Activated CD4-positive, alpha-beta T cell treated with anti-CD3 and anti-CD28 coated beads for 48 hours (primary cell): ENCODE measurements around the gene PARD6G.

Experiments used
- DNase-seq: peaks from one replicate; pipeline ENCODE4 v3.0.0-alpha.2; 2020

PARD6G gene

DNA sequence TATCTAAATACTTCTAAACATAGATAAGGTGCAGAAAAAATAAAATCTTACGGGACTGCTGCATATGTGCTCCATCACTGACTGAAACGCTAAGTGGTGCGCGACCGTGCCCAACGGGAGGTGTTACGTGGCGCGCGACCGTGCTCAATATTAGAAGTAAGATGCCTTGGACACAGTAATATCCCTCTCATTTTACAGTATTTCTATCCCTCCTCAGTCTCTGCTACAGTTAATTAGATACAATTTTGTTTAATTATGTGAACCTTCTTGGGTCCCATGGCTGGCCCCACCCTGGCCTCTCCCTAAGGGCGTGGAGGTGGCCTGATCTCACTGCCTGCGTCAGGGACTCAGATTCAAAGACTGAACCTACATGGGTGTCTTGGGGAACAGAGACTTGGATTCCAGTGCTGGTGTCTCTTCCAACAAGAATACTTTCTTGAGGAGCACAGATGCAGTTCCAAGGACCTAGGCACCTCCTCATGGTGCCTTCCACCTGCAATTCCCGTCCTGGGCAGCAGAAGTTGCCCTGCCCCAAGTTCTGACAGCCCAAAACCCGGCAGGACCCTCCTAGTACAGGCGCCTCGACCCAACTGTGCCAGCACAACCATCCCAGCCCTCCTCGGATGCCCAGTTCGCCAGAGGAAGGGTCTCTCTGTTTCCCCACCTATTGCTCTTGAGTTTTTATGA lies 59.2 kb downstream of the PARD6G start:
- DNase-seq = no peak

DNA sequence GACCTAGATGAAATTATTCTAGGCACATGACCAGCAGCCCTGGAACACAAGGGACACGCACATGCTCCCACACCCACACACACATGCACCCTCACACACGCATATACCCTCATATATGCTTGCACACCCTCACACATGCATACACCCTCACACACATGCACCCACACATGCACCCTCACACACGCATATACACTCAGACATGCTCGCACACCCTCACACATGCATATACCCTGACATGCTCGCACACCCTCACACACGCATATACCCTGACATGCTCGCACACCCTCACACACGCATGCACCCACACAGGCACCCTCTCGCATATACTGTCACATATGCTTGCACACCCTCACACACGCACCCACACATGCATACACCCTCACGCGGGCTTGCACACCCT lies 61.8 kb downstream of the PARD6G start:
- DNase-seq = no peak

DNA sequence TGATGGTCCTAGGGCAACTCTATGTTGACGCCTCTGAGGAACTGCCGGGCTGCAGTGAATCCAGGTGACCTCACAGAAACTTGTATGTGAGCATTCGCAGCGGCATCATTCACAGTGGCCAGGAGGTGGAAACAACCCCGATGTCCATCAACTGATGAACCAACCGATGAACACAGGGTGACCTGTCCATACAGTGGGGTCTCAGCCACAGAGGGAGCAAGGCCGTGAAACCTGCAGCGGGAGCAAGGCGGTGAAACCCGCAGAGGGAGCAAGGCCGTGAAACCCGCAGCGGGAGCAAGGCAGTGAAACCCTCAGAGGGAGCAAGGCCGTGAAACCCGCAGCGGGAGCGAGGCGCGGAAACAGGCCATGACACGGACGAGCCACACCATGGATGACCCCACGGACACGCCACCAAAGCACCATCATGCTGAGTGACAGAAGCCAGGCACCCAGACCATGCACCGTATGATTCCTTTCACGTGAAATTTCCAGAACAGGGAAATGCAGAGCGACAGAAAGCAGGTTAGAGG lies 63.0 kb downstream of the PARD6G start:
- DNase-seq = no peak

GRCh38 chr18:80183273-80184050 lies 63.9 kb downstream of the PARD6G start:
- no peak for DNase-seq

- DNase-seq = no peak
These were observed 64.5 kb downstream of the PARD6G start for GRCh38 chr18:80182855-80183254.

GRCh38 chr18:80181642-80182461 lies 65.5 kb downstream of the PARD6G start:
- DNase-seq = no peak

GRCh38 chr18:80180778-80181564 lies 66.3 kb downstream of the PARD6G start:
- no peak for DNase-seq

- no peak for DNase-seq
These were observed 67.3 kb downstream of the PARD6G start for GRCh38 chr18:80179857-80180558.

DNA sequence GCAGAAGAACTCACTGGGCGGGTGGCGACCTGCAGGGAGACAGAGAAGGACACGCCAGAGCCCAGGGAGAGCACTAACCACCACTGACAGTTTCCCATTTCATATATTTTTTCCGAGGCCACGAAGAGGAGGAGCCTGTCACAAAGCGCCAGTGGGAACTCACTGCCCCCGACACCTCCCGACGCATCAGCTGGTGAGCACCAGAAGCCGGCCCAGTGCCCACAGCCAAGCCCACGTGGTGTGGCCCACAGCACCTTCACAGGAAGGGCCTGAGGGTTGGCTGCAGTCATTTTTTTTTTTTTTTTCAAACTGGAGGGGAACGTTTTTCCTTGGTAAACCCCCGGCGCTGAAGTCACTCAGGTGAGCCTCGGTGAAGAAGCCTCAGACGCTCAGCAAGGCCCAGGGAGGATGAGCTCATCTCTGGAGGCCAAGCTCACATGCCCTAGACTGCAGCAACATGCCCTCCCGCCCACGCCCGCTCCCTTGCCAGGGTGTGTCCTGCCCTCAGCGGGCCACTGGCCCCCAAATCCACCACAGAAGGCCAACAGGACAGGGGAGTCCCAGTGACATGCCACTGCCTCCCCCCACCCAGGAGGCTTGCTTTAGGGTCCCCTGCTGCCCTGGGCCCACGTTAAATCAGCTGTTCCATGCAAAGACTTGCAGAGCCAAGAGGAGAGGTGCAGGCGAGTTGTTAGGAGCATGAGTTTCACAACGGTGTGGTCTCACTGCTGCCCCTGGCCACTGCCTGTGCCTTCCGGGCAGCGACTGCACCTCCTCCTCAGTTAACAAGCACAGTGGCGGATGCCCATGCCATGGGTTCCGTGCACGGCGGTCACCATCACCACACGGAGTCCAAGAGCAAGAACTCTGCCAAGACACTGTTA lies 68.1 kb downstream of the PARD6G start:
- DNase-seq = no peak

DNA sequence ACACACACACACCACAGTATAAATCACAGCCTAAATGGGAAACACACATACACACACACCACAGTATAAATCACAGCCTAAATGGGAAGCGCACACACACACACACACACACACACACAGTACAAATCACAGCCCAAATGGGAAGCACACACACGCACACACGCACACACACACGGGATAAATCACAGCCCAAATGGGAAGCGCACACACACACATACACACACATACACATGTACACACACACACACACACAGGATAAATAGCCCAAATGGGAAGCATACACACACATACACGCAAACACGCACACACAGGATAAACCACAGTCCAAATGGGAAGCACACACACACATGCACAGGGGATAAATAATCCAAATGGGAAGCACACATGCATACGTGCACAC lies 70.2 kb downstream of the PARD6G start:
- no peak for DNase-seq

- no peak for DNase-seq
These were observed 70.8 kb downstream of the PARD6G start for GRCh38 chr18:80176334-80177073.

DNA sequence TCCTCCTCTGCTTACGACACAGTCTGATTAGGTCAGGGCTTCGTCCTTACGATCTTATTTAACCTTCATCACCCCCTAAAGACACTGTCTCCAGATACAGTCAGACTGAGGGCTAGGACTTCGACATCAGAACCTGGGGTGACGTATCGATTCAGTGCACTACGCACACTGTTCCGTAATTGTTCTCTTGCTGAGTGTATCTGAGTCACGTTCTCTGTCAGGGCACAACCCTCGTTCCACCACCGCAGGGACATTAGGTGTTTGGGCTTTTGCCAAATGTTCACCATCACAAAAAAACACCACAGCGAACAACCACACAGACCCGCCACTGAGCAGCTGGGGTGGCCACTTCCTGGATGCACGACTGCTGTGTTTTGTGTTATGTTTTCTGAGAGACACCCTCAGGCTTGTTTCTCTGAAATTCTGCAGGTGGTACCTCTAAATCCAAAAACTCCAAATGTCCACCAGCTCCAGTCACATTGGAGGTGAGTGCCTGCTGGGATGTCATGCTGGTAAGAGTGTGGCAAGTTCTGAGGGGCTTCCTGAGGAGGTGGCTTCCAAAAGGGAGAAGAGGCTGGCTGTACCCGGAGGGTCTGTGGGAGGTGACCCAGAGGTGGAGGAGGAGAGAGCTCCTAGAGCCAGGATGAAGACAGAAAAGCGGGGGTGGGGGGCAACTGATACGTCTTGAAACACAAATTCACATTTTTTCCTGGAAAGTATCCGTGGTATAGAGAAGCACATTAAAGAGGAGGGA lies 71.7 kb downstream of the PARD6G start:
- peak; percentile 29 for DNase-seq

DNA sequence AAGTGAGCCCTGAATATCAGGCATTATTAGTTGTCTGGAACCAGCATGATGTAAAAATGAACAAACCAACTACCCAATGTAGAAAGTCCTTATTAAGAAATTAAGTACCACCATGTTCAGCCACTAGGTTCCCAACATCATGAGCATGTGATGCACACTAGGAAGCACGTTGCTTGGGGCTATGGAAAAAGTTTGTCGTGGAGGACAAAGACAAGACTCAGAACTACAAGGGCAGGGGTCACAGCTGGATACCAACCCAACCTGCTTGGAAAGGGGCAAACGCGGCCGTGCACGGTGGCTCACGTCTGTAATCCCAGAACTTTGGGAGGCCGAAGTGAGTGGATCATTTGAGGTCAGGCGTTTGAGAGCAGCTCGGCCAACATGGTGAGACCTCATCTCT lies 74.3 kb downstream of the PARD6G start:
- DNase-seq = no peak

DNA sequence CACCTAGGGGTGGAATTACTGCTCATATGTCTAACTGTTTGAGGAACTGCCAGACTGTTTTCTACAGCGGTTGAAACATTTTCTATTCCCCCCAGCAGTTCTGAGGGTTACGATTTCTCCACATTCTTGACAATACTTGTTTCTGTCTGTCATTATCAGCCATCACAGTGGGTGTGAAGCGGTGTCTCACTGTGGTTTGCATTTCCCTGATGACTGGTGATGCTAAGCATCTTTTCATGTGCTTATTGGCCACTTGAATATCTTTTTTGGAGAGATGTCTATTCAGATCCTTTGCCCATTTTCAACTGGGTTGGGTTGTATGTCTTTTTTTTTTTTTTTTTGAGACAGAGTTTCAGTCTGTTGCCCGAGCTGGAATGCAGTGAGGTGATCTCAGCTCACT lies 75.3 kb downstream of the PARD6G start:
- no peak for DNase-seq

GRCh38 chr18:80171054-80171872 lies 76.1 kb downstream of the PARD6G start:
- DNase-seq = peak; percentile 79

DNA sequence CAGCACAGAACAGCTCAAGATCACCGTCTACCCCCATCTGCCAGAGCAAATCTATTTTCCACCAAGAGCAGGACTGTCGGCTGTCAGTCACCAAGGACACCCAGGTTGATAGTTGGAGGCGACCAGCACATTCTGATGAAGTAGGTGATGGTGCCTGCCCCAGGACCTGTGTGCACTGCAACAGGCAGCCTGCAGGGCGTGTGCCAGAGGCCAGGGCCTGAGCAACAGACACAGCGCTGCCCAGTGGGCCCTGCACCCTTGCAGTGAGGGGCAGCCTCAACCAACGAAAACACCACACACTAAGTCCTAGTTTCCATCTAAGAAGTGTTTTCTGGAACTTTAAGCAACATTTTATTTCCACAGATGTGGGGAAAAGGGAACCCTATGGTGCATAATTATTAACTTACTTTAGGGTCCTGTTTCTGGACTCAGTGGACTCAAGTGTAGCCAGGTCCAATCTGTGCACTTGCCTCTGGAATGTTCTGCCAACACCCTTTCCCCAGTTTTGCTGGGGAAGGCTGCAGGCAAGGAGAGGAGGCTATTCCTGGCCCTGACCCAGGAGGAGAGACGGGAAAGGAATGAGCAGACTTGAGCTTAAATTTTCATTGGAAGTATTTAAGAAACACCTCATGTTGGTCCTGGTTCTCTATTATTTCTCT lies 76.8 kb downstream of the PARD6G start:
- no peak for DNase-seq

DNA sequence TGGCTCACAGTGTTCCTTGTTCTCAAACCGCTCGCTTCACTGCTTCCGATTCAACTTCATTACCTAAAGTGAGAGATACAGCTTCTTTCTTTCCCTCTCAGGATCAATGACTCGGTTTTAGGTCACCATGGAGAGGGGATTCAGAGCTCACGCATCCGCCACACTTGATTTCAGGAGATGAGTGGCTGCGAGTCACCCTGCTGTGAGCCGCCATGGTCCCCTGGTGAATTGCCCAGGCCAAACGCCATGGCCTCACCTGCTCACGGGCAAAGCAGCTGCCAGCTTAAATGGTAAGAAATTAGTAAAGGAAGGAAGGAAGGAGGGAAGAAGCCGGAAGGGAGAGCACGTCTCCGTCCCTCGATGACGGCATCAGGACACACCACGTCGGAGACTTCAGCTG lies 77.7 kb downstream of the PARD6G start:
- no peak for DNase-seq

- DNase-seq = no peak
These were observed 78.3 kb downstream of the PARD6G start for GRCh38 chr18:80168982-80169381.
